Measurements from ENCODE around the gene FXYD2.

Gene FXYD2

DNA sequence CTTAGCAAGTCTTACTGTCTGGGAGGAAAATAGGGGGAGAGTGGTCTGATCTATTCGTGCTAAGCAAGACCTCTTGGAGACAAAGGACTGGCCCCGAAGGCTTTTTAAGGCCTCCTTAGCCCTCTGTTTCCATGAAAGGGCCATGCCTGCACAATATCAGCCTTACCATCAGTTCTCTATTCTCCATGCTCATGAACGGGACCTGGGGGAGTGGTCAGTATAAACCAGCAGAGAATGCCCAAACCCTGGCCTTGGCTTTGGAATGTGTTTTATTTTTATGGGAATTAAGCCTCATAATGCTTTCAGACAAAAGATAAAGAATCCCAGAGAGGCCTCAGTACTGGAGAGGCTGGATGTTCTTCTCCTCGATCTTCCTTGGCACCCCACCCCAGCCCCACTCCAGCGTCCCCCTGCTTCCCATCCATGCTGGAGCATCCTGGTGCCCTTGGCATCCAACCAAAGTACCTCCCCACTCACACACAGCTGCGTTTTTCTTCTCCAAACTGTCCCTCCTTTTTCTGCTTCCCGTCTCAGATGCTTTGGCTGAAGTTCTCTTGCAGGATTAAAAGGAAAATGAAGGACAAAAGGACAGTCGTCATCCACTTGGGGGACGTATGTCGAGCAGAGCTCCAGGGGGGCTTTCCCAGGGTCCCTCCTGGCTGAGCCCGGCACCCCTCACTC, 33.3 kb upstream of the FXYD2 start:
- no peak overlapping the region for H3K4me3 ChIP-seq (ENCODE audit: low read depth, low read length)
- TF ChIP-seq, protein P1, sequence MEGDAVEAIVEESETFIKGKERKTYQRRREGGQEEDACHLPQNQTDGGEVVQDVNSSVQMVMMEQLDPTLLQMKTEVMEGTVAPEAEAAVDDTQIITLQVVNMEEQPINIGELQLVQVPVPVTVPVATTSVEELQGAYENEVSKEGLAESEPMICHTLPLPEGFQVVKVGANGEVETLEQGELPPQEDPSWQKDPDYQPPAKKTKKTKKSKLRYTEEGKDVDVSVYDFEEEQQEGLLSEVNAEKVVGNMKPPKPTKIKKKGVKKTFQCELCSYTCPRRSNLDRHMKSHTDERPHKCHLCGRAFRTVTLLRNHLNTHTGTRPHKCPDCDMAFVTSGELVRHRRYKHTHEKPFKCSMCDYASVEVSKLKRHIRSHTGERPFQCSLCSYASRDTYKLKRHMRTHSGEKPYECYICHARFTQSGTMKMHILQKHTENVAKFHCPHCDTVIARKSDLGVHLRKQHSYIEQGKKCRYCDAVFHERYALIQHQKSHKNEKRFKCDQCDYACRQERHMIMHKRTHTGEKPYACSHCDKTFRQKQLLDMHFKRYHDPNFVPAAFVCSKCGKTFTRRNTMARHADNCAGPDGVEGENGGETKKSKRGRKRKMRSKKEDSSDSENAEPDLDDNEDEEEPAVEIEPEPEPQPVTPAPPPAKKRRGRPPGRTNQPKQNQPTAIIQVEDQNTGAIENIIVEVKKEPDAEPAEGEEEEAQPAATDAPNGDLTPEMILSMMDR (IDR thresholded peaks at IDR 0.05; ENCODE audit: borderline replicate concordance, insufficient read depth, low read depth, low read length): no peak

DNA sequence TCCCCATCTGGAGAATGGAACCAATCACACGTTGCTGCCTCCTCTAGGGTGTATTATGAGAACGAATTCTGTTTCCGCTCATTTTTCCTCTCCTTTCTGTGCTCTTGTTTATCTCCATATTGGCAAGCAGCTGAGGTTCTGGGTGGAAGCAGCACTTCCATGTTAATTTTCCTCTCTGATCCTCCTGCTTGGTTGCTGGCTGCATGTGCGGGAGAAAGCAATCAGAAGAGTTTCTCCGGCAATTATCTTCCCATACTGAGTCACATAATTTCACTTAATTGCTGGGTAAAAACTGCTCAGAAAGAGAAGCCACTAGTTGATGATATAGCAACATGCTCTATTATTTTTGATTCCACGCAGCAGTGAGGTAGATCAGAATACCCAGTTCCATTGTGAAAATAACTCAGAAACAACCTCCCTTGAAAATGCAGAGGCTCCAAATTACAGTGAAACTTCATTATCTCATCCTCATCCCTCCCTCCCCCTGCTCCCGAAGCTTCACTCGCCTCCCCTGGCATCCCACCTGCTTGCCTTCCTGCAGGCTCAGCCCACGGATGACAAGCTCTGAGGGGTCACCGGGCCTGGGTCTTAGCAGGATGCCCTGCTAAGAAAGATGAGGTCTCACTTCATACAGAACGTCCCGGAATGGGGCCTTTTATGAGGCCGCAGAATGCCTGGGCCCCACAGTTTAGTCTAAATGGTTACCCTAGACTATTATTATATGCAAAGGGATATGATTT, 31.5 kb upstream of the FXYD2 start:
- TF ChIP-seq, protein P1 (IDR thresholded peaks at IDR 0.05; ENCODE audit: borderline replicate concordance, insufficient read depth, low read depth, low read length): no peak
- H3K4me3 ChIP-seq (ENCODE audit: low read depth, low read length): no peak overlapping the region

DNA sequence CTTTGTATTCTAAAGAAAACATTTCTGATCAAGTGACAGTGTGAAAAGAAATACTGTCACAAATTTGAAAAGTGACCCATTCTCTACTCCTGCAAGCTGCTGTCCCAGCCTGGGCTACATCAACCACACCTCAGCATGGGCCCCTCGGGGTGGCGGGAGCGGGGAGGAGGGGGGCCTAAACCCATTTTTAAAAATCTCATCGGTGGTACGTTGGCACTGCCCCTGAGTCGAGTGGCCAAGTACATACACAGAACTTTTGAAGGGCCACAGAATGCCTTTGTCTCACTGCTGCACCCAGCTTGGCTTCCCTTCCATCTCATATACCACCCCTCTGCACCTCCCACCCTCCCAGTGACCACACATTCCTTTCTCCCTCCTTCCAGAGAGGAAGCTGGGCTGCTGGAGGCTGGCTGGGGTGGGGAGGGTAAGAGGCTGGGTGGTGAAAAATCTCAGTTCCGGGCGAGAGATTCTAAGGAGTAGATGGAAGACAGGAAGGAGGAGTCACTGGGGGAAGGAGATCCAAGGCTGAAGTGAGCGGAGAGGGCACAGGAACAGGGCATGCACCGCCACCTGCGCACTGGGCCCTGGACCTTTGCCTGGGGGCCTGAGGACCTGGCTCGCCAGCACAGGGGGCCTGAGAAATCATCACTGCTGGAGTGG, 30.8 kb upstream of the FXYD2 start:
- H3K4me3 ChIP-seq (ENCODE audit: low read depth, low read length): no peak overlapping the region
- TF ChIP-seq, protein P1 (IDR thresholded peaks at IDR 0.05; ENCODE audit: borderline replicate concordance, insufficient read depth, low read depth, low read length): no peak

DNA sequence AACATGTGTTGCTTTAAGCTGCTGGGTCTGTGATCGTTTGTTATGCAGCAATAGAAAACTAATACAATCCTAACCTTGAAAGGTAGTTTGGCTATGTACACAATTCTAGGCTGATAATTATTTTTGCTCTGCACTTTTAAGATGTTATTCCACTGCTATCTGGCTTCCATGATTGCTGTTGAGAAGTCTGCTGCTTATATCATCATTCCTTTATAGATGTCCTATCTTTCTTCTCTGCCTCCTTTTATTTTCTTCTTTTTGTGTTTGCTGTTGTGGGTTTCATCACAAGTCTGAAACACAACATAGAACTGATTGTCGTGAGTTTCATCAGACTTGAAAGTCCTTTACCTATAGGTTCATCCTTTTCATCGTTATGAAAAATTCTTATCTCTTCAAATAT, 27.8 kb upstream of the FXYD2 start:
- TF ChIP-seq, protein P1 (IDR thresholded peaks at IDR 0.05; ENCODE audit: borderline replicate concordance, insufficient read depth, low read depth, low read length): no peak
- no peak overlapping the region for H3K4me3 ChIP-seq (ENCODE audit: low read depth, low read length)

DNA sequence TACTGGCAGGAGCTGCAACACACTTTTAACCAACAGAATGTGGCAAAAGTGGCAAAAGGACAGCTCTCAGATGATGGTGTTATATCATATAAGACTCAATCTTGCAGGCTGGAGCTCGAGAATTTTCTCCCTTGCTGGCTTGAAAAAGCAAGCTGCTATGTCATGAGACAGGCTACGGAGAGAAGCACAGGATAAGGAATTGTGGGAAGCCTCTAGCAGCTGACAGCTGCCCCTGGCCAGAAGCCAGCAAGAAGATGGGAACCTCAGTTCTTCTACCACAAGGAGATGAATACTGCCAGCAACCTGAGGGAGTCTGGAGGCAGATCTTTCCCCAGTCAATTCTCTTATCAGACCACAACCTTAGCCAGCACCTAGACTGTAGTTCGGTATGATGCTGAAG, 27.3 kb upstream of the FXYD2 start:
- TF ChIP-seq, protein P1 (IDR thresholded peaks at IDR 0.05; ENCODE audit: borderline replicate concordance, insufficient read depth, low read depth, low read length): no peak
- no peak overlapping the region for H3K4me3 ChIP-seq (ENCODE audit: low read depth, low read length)

DNA sequence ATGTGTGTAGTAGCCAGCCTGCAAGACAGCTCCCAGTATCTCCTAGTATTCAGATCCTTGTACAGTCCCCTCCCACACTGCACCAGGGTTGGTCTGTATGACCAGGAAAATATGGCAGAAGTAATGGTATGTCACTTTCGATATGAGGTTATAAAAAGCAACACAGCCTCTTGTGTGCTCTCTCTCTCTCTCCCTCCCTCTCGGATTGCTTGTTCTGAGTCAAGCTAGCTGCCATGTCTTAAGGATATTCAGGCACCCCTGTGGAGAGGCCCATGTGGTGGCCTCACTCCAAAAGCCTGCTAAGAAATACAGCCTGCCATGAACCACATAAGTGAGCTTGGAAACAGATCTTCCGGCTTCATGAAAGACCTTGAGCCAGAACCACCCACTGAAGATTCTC, 26.6 kb upstream of the FXYD2 start:
- H3K4me3 ChIP-seq (ENCODE audit: low read depth, low read length): no peak overlapping the region
- TF ChIP-seq, protein P1 (IDR thresholded peaks at IDR 0.05; ENCODE audit: borderline replicate concordance, insufficient read depth, low read depth, low read length): no peak
